IMR-90 (cell line): ENCODE results near the gene RABGGTB. TPM values are rescaled to one million over a fixed set of nuclear protein-coding genes. Genes with fewer than 3 reads are reported as not detected.

ENCODE experiments used
- ATAC-seq: fragments of 200-7000 bp; cut with Tn5 transposase; 2 replicates; pipeline ENCODE4 v1.9.1; 2020; ENCODE audit warnings: low read depth, mild to moderate bottlenecking, moderate library complexity
- BruUV-seq: library from RNA; stranded (reverse); fragments of 400-500 nt; replicated peaks from 2 replicates; lab custom pipeline; 2021; lab: Mats Ljungman, UMichigan
- CTCF ChIA-PET: fragments of 300-600 bp; formaldehyde crosslinking; extraction: SDS; loops from one replicate; lab custom pipeline; 2021; ENCODE audit warnings: antibody characterized with exemption; lab: Yijun Ruan, JAX
- POLR2A ChIA-PET: fragments of 300-600 bp; sonication (Branson Sonifier 250); formaldehyde crosslinking; loops from one replicate; lab custom pipeline; 2022; ENCODE audit warnings: antibody characterized with exemption; ENCODE audit not compliant: unreplicated experiment; lab: Charles Lee
- DNase-seq: peaks from one replicate; pipeline ENCODE4 v3.0.0; 2013
- H2AFZ ChIP-seq: replicated peaks from 2 replicates; pipeline ENCODE3; 2013; ENCODE audit warnings: low read length, mild to moderate bottlenecking; ENCODE audit not compliant: poor library complexity
- H2AK5ac ChIP-seq: 2 replicates; pipeline ENCODE4 v1.6.1; 2013; ENCODE audit warnings: low read depth, low read length, inconsistent platforms
- H2AK9ac ChIP-seq: replicated peaks from 2 replicates; pipeline ENCODE3; 2013; ENCODE audit warnings: mild to moderate bottlenecking, low read depth, low read length, moderate library complexity; ENCODE audit not compliant: poor library complexity
- H2BK120ac ChIP-seq: 2 replicates; pipeline ENCODE4 v1.6.1; 2013; ENCODE audit warnings: low read depth, low read length, inconsistent platforms
- H2BK15ac ChIP-seq: 3 replicates; pipeline ENCODE4 v1.6.1; 2013; ENCODE audit warnings: low read depth, low read length, inconsistent platforms
- H2BK20ac ChIP-seq: 2 replicates; pipeline ENCODE4 v1.6.1; 2013; ENCODE audit warnings: low read depth, mild to moderate bottlenecking, inconsistent platforms, low read length, moderate library complexity
- H2BK5ac ChIP-seq: 2 replicates; pipeline ENCODE4 v1.6.1; 2013; ENCODE audit warnings: mild to moderate bottlenecking, low read depth, low read length, inconsistent platforms; ENCODE audit not compliant: poor library complexity, severe bottlenecking
- H3K14ac ChIP-seq: replicated peaks from 2 replicates; pipeline ENCODE4 v1.6.1; 2013; ENCODE audit warnings: low read depth, low read length, inconsistent platforms
- H3K18ac ChIP-seq: 2 replicates; pipeline ENCODE4 v1.6.1; 2013; ENCODE audit warnings: low read depth, low read length, control low read depth
- H3K23ac ChIP-seq: 2 replicates; pipeline ENCODE4 v1.6.1; 2013; ENCODE audit warnings: low read depth, low read length, inconsistent platforms
- H3K27ac ChIP-seq: 2 replicates; pipeline ENCODE4 v1.5.1; 2013; ENCODE audit warnings: mild to moderate bottlenecking, control low read depth, low read length; ENCODE audit not compliant: insufficient read depth
- H3K27me3 ChIP-seq: 2 replicates; pipeline ENCODE4 v1.6.1; 2013; ENCODE audit warnings: low read length; ENCODE audit not compliant: control insufficient read depth, insufficient read depth
- H3K36me3 ChIP-seq: 2 replicates; pipeline ENCODE4 v1.6.1; 2013; ENCODE audit warnings: low read length, mixed read lengths; ENCODE audit not compliant: control insufficient read depth, insufficient read depth
- H3K4ac ChIP-seq: 2 replicates; pipeline ENCODE4 v1.6.1; 2013; ENCODE audit warnings: low read depth, low read length, inconsistent platforms
- H3K4me1 ChIP-seq: 2 replicates; pipeline ENCODE4 v1.6.1; 2013; ENCODE audit warnings: low read length, mixed read lengths; ENCODE audit not compliant: control insufficient read depth, insufficient read depth
- H3K4me2 ChIP-seq: 2 replicates; pipeline ENCODE4 v1.6.1; 2013; ENCODE audit warnings: low read depth, mild to moderate bottlenecking, control low read depth, low read length, moderate library complexity
- H3K4me3 ChIP-seq: 2 replicates; pipeline ENCODE4 v1.5.1; 2013; ENCODE audit warnings: low read depth, mild to moderate bottlenecking, control low read depth, low read length, moderate library complexity; ENCODE audit not compliant: insufficient read depth
- H3K56ac ChIP-seq: 2 replicates; pipeline ENCODE4 v1.6.1; 2013; ENCODE audit warnings: low read length, inconsistent platforms; ENCODE audit not compliant: insufficient read depth; ENCODE audit errors: extremely low read depth
- H3K79me1 ChIP-seq, 2 experiments: 2 replicates each; pipeline ENCODE4 v1.6.1; 2013; ENCODE audit warnings: low read length in 2 of 2, inconsistent platforms in 1 of 2, low read depth in 1 of 2
- H3K9ac ChIP-seq: 2 replicates; pipeline ENCODE4 v1.6.1; 2013; ENCODE audit warnings: low read depth, low read length, control low read depth
- H3K9me1 ChIP-seq: 2 replicates; pipeline ENCODE4 v1.6.1; 2013; ENCODE audit warnings: low read length, inconsistent platforms; ENCODE audit not compliant: insufficient read depth
- H3K9me3 ChIP-seq: 2 replicates; pipeline ENCODE4 v1.6.1; 2013; ENCODE audit warnings: low read length; ENCODE audit not compliant: control insufficient read depth, insufficient read depth
- H4K20me1 ChIP-seq: 2 replicates; pipeline ENCODE4 v1.6.1; 2013; ENCODE audit warnings: low read length, inconsistent platforms; ENCODE audit not compliant: insufficient read depth
- H4K5ac ChIP-seq: 2 replicates; pipeline ENCODE4 v1.6.1; 2013; ENCODE audit warnings: mild to moderate bottlenecking, low read depth, low read length, control low read depth
- H4K8ac ChIP-seq, 2 experiments: 2 replicates each; pipeline ENCODE4 v1.6.1; 2013; ENCODE audit warnings: low read depth in 2 of 2, low read length in 2 of 2, control low read depth in 1 of 2, inconsistent platforms in 1 of 2
- H4K91ac ChIP-seq: 2 replicates; pipeline ENCODE4 v1.6.1; 2013; ENCODE audit warnings: low read depth, low read length, inconsistent platforms; ENCODE audit not compliant: insufficient read depth
- BHLHE40 ChIP-seq: fragments of 150-350 bp; IDR thresholded peaks from 2 replicates; pipeline ENCODE4 v1.6.1; 2016; ENCODE audit warnings: mild to moderate bottlenecking, low read depth, low read length
- CEBPB ChIP-seq: IDR thresholded peaks from 2 replicates; pipeline ENCODE4 v1.6.1; 2012; ENCODE audit warnings: low read depth, low read length, improper control_type of control experiment
- CHD1 ChIP-seq: IDR thresholded peaks from 2 replicates; pipeline ENCODE4 v1.6.1; 2012; ENCODE audit warnings: low read depth, low read length, improper control_type of control experiment
- FOS ChIP-seq: fragments of 150-350 bp; IDR thresholded peaks from 2 replicates; pipeline ENCODE4 v1.6.1; 2016; ENCODE audit warnings: low read depth, low read length
- MAFK ChIP-seq: IDR thresholded peaks from 2 replicates; pipeline ENCODE4 v1.6.1; 2012; ENCODE audit warnings: low read depth, low read length, improper control_type of control experiment
- WGBS, 2 experiments: methylation state at CpG; one replicate each; pipeline versions ENCODE4 v1.1.5 to v1.1.7; 2013; ENCODE audit warnings: missing lambda C conversion rate in 2 of 2; ENCODE audit not compliant: insufficient read length in 1 of 2; ENCODE audit errors: extremely low coverage in 2 of 2; 5-methylcytosine and 5-hydroxymethylcytosine counted together
- dilution Hi-C: fragments of 300-500 bp; cut with HindIII; formaldehyde crosslinking; loops from one replicate; pipeline ENCODE4 v1.14.3; 2018; ENCODE audit warnings: low sequenced_read_pairs; ENCODE audit not compliant: unreplicated experiment
- in situ Hi-C: fragments of 300-500 bp; cut with MboI; formaldehyde crosslinking; loops from 3 replicates; pipeline ENCODE4 v1.14.3; 2019; ENCODE audit warnings: low sequenced_read_pairs, inconsistent platforms, mixed read lengths
- intact Hi-C: fragments of 100-400 bp; cut with micrococcal nuclease; formaldehyde crosslinking; loops from 2 replicates; pipeline ENCODE4 v1.10.0; 2022
- polyA plus RNA-seq, 3 experiments: library from polyadenylated mRNA; depleted of rRNA; stranded (reverse); fragments of >200 nt; gene quantifications; 2 replicates each; pipeline ENCODE4 v1.2.3, GENCODE V29; 2012; ENCODE audit warnings: low replicate concordance in 1 of 3
- total RNA-seq: library from RNA; depleted of rRNA; stranded (reverse); fragments of >200 nt; gene quantifications from 2 replicates; pipeline ENCODE4 v1.2.3, GENCODE V29; 2012
- TF ChIP-seq, protein P1 (sequence below): fragments of 150-350 bp; IDR thresholded peaks from 2 replicates; pipeline ENCODE4 v1.6.1; 2017; ENCODE audit warnings: mild to moderate bottlenecking, antibody characterized with exemption, low read length, low read depth

Gene RABGGTB
- total and polyA plus RNA-seq, 2 of the 4 experiments (the other 2 are of a cell fraction), result 48.2 to 76.0 TPM

DNA sequence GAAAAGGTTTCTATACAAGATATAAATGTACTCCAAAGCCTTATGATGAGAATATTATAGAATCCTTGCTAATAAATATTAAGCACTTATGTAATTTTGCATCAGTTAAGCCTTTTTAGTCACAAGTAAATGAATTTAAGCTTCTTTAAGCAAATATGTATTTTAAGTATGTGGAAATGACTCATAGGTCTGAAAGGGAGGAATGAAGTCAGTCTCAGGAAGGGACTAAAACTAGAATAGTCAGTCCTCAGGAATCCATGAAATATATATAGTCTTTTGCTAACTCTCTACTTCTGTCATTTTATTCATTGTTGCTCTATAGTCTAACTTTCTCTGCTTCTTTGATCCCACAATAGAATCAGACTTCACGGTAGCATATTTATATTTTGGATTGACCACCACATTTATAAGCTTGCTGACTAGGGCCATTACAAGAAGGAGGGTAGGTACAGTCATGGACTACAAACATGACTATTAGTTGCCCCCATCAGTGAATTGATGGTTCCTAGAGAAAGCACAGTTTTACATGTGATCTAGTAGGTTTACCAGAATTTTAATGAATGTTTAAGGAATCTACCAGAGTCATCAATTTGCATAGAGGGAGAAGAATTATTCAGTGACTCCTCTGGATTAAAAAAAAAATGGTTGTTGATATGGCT is 20.2 kb upstream of the RABGGTB start:
- ChIA-PET POLR2A (interaction anchor here (1.0 kb wide), 1 partner anchor 20 kb away, joined by 3 read pairs; the partner anchor contains the start of gene RABGGTB), CTCF (interaction anchor here (0.6 kb wide), 1 partner anchor 463 kb away, joined by 3 read pairs; no protein-coding TSS in a partner anchor)
- in situ Hi-C loops, result no loop called here
- peak overlapping the region; percentile 96 for H3K14ac ChIP-seq
- peak overlapping the region in 1 of 2 experiments; percentile 84; a peak in 3 of 4 replicates for H4K8ac ChIP-seq
- dilution Hi-C loops, result no loop called here
- H3K9me1 ChIP-seq, result peaks cover 6% of the 10 kb centered on the region; the same call in 1 of the 2 replicates
- H4K5ac ChIP-seq, result no peak overlapping the region; the same call in 1 of the 2 replicates
- no peak overlapping the region for H3K4me3 ChIP-seq
- no TSS peak for BruUV-seq
- H4K20me1 ChIP-seq, result no peaks in the 10 kb centered on the region
- peak overlapping the region; percentile 94; the same call in 1 of the 2 replicates for H3K23ac ChIP-seq
- H3K56ac ChIP-seq, result peak overlapping the region; percentile 76; the same call in 1 of the 2 replicates
- intact Hi-C loops, result loop anchor here (2.0 kb wide), 1 partner anchor 21 kb away; the partner anchor contains the start of gene RABGGTB
- H3K36me3 ChIP-seq, result no peaks in the 10 kb centered on the region
- H3K4me2 ChIP-seq, result peak overlapping the region; percentile 90; the same call in 1 of the 2 replicates
- no peak overlapping the region for H2AK9ac ChIP-seq
- H4K91ac ChIP-seq, result peak overlapping the region; percentile 91; the same call in 1 of the 2 replicates
- no peaks in the 10 kb centered on the region for H3K79me1 ChIP-seq
- peak overlapping the region; percentile 93; the same call in 1 of the 2 replicates for H3K4ac ChIP-seq
- no peaks in the 10 kb centered on the region for H3K9me3 ChIP-seq
- peak overlapping the region; percentile 86; the same call in 1 of the 2 replicates for H3K18ac ChIP-seq
- TF ChIP-seq CHD1 (no peak), FOS (peak; percentile 86; the same call in 1 of the 2 replicates), CEBPB (no peak), MAFK (peak; percentile 13; the same call in 1 of the 2 replicates), BHLHE40 (peak; percentile 24; the same call in 1 of the 2 replicates)
- TF ChIP-seq, protein P1, sequence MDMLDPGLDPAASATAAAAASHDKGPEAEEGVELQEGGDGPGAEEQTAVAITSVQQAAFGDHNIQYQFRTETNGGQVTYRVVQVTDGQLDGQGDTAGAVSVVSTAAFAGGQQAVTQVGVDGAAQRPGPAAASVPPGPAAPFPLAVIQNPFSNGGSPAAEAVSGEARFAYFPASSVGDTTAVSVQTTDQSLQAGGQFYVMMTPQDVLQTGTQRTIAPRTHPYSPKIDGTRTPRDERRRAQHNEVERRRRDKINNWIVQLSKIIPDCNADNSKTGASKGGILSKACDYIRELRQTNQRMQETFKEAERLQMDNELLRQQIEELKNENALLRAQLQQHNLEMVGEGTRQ, result no peak
- peak overlapping the region; percentile 99; the same call in 2 of the 3 replicates for H2BK15ac ChIP-seq
- no peak overlapping the region for H3K9ac ChIP-seq
- H2AK5ac ChIP-seq, result no peak overlapping the region
- peak overlapping the region; percentile 99 for H2BK5ac ChIP-seq
- H2BK20ac ChIP-seq, result peak overlapping the region; percentile 99
- peak overlapping the region; percentile 85 for H3K27ac ChIP-seq
- peak overlapping the region; percentile 92 for H2BK120ac ChIP-seq
- ATAC-seq (peak; percentile 94), DNase-seq (peak; percentile 89)
- H2AFZ ChIP-seq, result no peak overlapping the region
- no peaks in the 10 kb centered on the region; the same call in 1 of the 2 replicates for H3K4me1 ChIP-seq
- H3K27me3 ChIP-seq, result no peaks in the 10 kb centered on the region
- no CpG with 5 or more reads among the region's 1 CpG for WGBS, 2 experiments
